HepG2 (cell line): ENCODE results near the gene TLK1.

Experiments
- AFF4 ChIP-seq: sonication (generic); formaldehyde crosslinking; IDR thresholded peaks from 2 replicates; pipeline ENCODE4 v1.4.0; 2020; ENCODE audit warnings: missing genetic modification reagents
- ARID3A ChIP-seq: IDR thresholded peaks from 2 replicates; pipeline ENCODE4 v1.6.1; 2012; ENCODE audit warnings: low read depth, low read length, improper control_type of control experiment
- CENPX ChIP-seq: sonication (generic); formaldehyde crosslinking; IDR thresholded peaks from 2 replicates; pipeline ENCODE4 v1.9.0; 2021; ENCODE audit warnings: mild to moderate bottlenecking, missing genetic modification reagents, moderate library complexity
- CTCF ChIP-seq: sonication (generic); formaldehyde crosslinking; IDR thresholded peaks from 2 replicates; pipeline ENCODE4 v1.5.0; 2020; ENCODE audit warnings: mild to moderate bottlenecking, missing genetic modification reagents, moderate library complexity
- GTF2F1 ChIP-seq: fragments of 150-350 bp; IDR thresholded peaks from 2 replicates; pipeline ENCODE4 v1.6.1; 2014; ENCODE audit warnings: low read length
- HNRNPL ChIP-seq: fragments of 200-400 bp; formaldehyde crosslinking; IDR thresholded peaks from 2 replicates; pipeline ENCODE4 v1.6.1; 2017; ENCODE audit warnings: mild to moderate bottlenecking, low read depth, low read length
- NR2C2 ChIP-seq: sonication (generic); formaldehyde crosslinking; IDR thresholded peaks from 2 replicates; pipeline ENCODE4 v1.4.0; 2020; ENCODE audit warnings: missing genetic modification reagents, mild to moderate bottlenecking, moderate library complexity, borderline replicate concordance
- NR3C1 ChIP-seq: sonication (generic); formaldehyde crosslinking; IDR thresholded peaks from 2 replicates; pipeline ENCODE4 v1.4.0; 2020; ENCODE audit warnings: missing genetic modification reagents
- POLR2A ChIP-seq, 2 experiments: IDR thresholded peaks; 2 replicates each; pipeline ENCODE4 v1.6.1; 2011; ENCODE audit warnings: low read depth in 2 of 2, low read length in 2 of 2, mild to moderate bottlenecking in 1 of 2, moderate library complexity in 1 of 2; ENCODE audit not compliant: insufficient read depth in 1 of 2
- RNF2 ChIP-seq: fragments of 450-650 bp; conservative IDR thresholded peaks from 2 replicates; pipeline ENCODE4 v1.6.1; 2016; ENCODE audit warnings: low read depth
- SP1 ChIP-seq, 2 experiments: fragments of 450-650 bp in 1 of 2; sonication (generic) in 1 of 2; formaldehyde crosslinking in 1 of 2; IDR thresholded peaks; 2 replicates each; pipeline versions ENCODE4 v1.4.0 to v1.6.1; 2016 to 2020; ENCODE audit warnings: missing genetic modification reagents in 1 of 2
- TSC22D2 ChIP-seq: sonication (generic); formaldehyde crosslinking; IDR thresholded peaks from 2 replicates; pipeline ENCODE4 v1.5.1; 2020; ENCODE audit warnings: missing genetic modification reagents, mild to moderate bottlenecking, borderline replicate concordance
- USF2 ChIP-seq, 2 experiments: sonication (generic) in 1 of 2; formaldehyde crosslinking in 1 of 2; IDR thresholded peaks; 2 replicates each; pipeline versions ENCODE4 v1.5.1 to v1.6.1; 2011 to 2020; ENCODE audit warnings: borderline replicate concordance in 1 of 2, low read depth in 1 of 2, low read length in 1 of 2, mild to moderate bottlenecking in 1 of 2, missing genetic modification reagents in 1 of 2, moderate library complexity in 1 of 2

- no peak for TF ChIP-seq NR2C2 (CRISPR knock-in tag)
- TF ChIP-seq GTF2F1: no peak
- no peak for TF ChIP-seq HNRNPL
- TF ChIP-seq POLR2A (IDR thresholded peaks at IDR 0.05; ENCODE audit: insufficient read depth in 1 of 2, low read depth in 2 of 2, low read length in 2 of 2): peak in 1 of 2 experiments; percentile 61
- TF ChIP-seq CENPX: no peak
- no peak for TF ChIP-seq RNF2
- TF ChIP-seq AFF4 (CRISPR knock-in tag): no peak
- no peak for TF ChIP-seq TSC22D2 (CRISPR knock-in tag)
- TF ChIP-seq SP1 (IDR thresholded peaks at IDR 0.05): no peak
- TF ChIP-seq SP1 (CRISPR knock-in tag; IDR thresholded peaks at IDR 0.05): no peak
- no peak for TF ChIP-seq NR3C1
- TF ChIP-seq USF2 (IDR thresholded peaks at IDR 0.05; ENCODE audit: low read depth, low read length): no peak
- no peak; the same call in 1 of the 2 replicates for TF ChIP-seq USF2 (CRISPR knock-in tag; IDR thresholded peaks at IDR 0.05; ENCODE audit: borderline replicate concordance)
- TF ChIP-seq ARID3A: no peak
- TF ChIP-seq CTCF (CRISPR knock-in tag): no peak
Measured at GRCh38 chr2:171160956-171161740, 455 bp upstream of the TLK1 start.
